ENCODE measurements around the gene ACTL6A. TPM values are rescaled to one million over a fixed set of nuclear protein-coding genes. Genes with fewer than 3 reads are reported as not detected.
A peak's percentile ranks its signal among the peaks of the same experiment; 100 is the strongest.

ACTL6A gene
- total RNA-seq, 1 donor from 2014 or later, result 155 TPM

DNA sequence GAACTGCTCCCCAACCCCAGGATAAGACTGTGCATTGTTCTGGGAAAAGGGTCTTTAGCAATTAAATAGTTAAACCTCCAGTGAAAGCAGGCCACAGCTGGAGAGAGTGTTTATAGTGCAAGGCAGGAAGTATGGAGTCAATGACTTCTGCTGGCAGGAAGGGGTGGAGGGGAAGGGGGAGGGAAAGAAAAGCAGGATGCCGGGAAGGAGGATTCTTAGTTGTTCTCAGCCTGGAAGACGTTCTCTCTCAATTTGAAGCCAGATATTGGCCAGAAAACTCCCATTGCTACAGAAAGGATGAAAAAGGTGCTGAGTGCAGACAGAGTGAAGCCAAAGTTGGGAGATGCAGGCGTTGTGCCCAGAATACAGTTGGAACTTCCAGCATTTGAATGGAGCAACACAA is 35.7 kb upstream of the ACTL6A start:
- DNase-seq (ENCODE audit: low spot score), result peak; percentile 77
- H3K27me3 Mint-ChIP-seq (ENCODE audit: insufficient read depth, low read depth), result peaks cover 4% of the 10 kb centered on the region
- Histone ChIP-seq H3F3A (ENCODE audit: low read depth) (peaks cover 15% of the 10 kb centered on the region), H3K9me3 (ENCODE audit: low read depth) (no peaks in the 10 kb centered on the region), H2AFZ (replicated peaks) (peak overlapping the region; percentile 93), H3K4me2 (peak overlapping the region; percentile 59), H3K4me3 (no peak overlapping the region), H3K4me1 (peaks cover 28% of the 10 kb centered on the region), H4K20me1 (ENCODE audit: low read depth) (no peaks in the 10 kb centered on the region), H3K27ac (peak overlapping the region; percentile 74), H3K79me2 (ENCODE audit: low read depth) (no peaks in the 10 kb centered on the region), H3K9ac (no peak overlapping the region), H3K27me3 (no peaks in the 10 kb centered on the region), H3K36me3 (no peaks in the 10 kb centered on the region)
- H3K27ac Mint-ChIP-seq, result peak overlapping the region; percentile 98
- H3K4me1 Mint-ChIP-seq, result peaks cover 37% of the 10 kb centered on the region
- peak overlapping the region; percentile 70 for H3K4me3 Mint-ChIP-seq
- H3K36me3 Mint-ChIP-seq, result no peaks in the 10 kb centered on the region
- peaks cover 3% of the 10 kb centered on the region for H3K9me3 Mint-ChIP-seq
- TF ChIP-seq, protein P1, sequence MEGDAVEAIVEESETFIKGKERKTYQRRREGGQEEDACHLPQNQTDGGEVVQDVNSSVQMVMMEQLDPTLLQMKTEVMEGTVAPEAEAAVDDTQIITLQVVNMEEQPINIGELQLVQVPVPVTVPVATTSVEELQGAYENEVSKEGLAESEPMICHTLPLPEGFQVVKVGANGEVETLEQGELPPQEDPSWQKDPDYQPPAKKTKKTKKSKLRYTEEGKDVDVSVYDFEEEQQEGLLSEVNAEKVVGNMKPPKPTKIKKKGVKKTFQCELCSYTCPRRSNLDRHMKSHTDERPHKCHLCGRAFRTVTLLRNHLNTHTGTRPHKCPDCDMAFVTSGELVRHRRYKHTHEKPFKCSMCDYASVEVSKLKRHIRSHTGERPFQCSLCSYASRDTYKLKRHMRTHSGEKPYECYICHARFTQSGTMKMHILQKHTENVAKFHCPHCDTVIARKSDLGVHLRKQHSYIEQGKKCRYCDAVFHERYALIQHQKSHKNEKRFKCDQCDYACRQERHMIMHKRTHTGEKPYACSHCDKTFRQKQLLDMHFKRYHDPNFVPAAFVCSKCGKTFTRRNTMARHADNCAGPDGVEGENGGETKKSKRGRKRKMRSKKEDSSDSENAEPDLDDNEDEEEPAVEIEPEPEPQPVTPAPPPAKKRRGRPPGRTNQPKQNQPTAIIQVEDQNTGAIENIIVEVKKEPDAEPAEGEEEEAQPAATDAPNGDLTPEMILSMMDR (IDR thresholded peaks at IDR 0.05), result no peak
- TF ChIP-seq EZH2phosphoT487 (IDR thresholded peaks at IDR 0.05), result no peak
- no peak for TF ChIP-seq EZH2 (IDR thresholded peaks at IDR 0.05)

GRCh38 chr3:179528772-179529171 is 34.0 kb upstream of the ACTL6A start:
- Histone ChIP-seq H3K9ac (no peak overlapping the region), H3F3A (ENCODE audit: low read depth) (peaks cover 15% of the 10 kb centered on the region), H3K4me3 (no peak overlapping the region), H3K36me3 (no peaks in the 10 kb centered on the region), H3K79me2 (ENCODE audit: low read depth) (no peaks in the 10 kb centered on the region), H3K4me1 (peaks cover 28% of the 10 kb centered on the region), H2AFZ (replicated peaks) (no peak overlapping the region), H3K9me3 (ENCODE audit: low read depth) (no peaks in the 10 kb centered on the region), H3K27ac (no peak overlapping the region), H4K20me1 (ENCODE audit: low read depth) (no peaks in the 10 kb centered on the region), H3K4me2 (no peak overlapping the region), H3K27me3 (no peaks in the 10 kb centered on the region)
- Mint-ChIP-seq H3K27ac (peak overlapping the region; percentile 9), H3K9me3 (peaks cover 3% of the 10 kb centered on the region), H3K4me1 (peaks cover 37% of the 10 kb centered on the region), H3K27me3 (ENCODE audit: insufficient read depth, low read depth) (peaks cover 4% of the 10 kb centered on the region), H3K4me3 (no peak overlapping the region), H3K36me3 (no peaks in the 10 kb centered on the region)
- no peak for TF ChIP-seq EZH2phosphoT487 (IDR thresholded peaks at IDR 0.05)
- TF ChIP-seq EZH2 (IDR thresholded peaks at IDR 0.05), result no peak
- TF ChIP-seq, protein P1 (IDR thresholded peaks at IDR 0.05), result no peak
- DNase-seq (ENCODE audit: low spot score), result no peak

- Mint-ChIP-seq H3K36me3 (no peaks in the 10 kb centered on the region), H3K4me1 (peaks cover 14% of the 10 kb centered on the region), H3K9me3 (peaks cover 3% of the 10 kb centered on the region), H3K27ac (no peak overlapping the region), H3K27me3 (ENCODE audit: insufficient read depth, low read depth) (peaks cover 3% of the 10 kb centered on the region), H3K4me3 (no peak overlapping the region)
- Histone ChIP-seq H3K4me3 (no peak overlapping the region), H3K9ac (no peak overlapping the region), H3K4me2 (no peak overlapping the region), H3K27ac (no peak overlapping the region), H3K79me2 (ENCODE audit: low read depth) (no peaks in the 10 kb centered on the region), H2AFZ (replicated peaks) (no peak overlapping the region), H3K4me1 (peaks cover 10% of the 10 kb centered on the region), H3F3A (ENCODE audit: low read depth) (peaks cover 9% of the 10 kb centered on the region), H3K27me3 (no peaks in the 10 kb centered on the region), H3K36me3 (no peaks in the 10 kb centered on the region), H3K9me3 (ENCODE audit: low read depth) (no peaks in the 10 kb centered on the region), H4K20me1 (ENCODE audit: low read depth) (no peaks in the 10 kb centered on the region)
- no peak for DNase-seq (ENCODE audit: low spot score)
- TF ChIP-seq EZH2phosphoT487 (IDR thresholded peaks at IDR 0.05), result no peak
- TF ChIP-seq, protein P1 (IDR thresholded peaks at IDR 0.05), result no peak
- TF ChIP-seq EZH2 (IDR thresholded peaks at IDR 0.05), result no peak
These were observed 31.1 kb upstream of the ACTL6A start for GRCh38 chr3:179531576-179531975.
